ENCODE measurements around the gene ZRANB3.

DNA sequence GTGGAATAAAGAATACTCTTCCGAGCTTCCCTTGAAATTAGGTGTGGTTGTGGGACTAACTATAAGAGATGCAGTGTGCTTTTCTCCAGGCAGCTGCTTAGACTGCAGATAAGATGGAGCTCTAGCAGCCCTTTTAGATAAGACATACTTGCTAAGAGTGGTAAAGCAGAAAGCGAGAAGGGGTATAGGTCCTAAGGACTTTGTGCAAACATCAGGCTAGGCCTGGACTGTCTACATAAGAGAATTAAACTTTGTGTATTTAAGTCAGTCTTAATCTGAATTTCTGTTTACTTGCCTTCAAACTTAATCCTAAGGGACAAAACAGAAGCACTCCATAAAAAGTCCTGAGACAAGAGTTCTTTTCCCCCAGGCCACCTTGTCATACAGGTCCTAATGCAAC lies 260.0 kb downstream of the ZRANB3 start:
- TF ChIP-seq EZH2 (IDR thresholded peaks at IDR 0.05) (no peak), POLR2AphosphoS5 (IDR thresholded peaks at IDR 0.05; ENCODE audit: borderline replicate concordance, low read depth, low read length) (no peak)
